HG03354 (cell line): ENCODE data around the gene RRP1.
A peak's percentile ranks its signal among the peaks of the same experiment; 100 is the strongest.

Experiments used
- ATAC-seq: cut with Tn5 transposase; IDR thresholded peaks from one replicate; pipeline ENCODE4 v1.9.1; 2021; ENCODE audit warnings: mild to moderate bottlenecking; ENCODE audit not compliant: unreplicated experiment, poor library complexity, severe bottlenecking

Gene RRP1, protein sequence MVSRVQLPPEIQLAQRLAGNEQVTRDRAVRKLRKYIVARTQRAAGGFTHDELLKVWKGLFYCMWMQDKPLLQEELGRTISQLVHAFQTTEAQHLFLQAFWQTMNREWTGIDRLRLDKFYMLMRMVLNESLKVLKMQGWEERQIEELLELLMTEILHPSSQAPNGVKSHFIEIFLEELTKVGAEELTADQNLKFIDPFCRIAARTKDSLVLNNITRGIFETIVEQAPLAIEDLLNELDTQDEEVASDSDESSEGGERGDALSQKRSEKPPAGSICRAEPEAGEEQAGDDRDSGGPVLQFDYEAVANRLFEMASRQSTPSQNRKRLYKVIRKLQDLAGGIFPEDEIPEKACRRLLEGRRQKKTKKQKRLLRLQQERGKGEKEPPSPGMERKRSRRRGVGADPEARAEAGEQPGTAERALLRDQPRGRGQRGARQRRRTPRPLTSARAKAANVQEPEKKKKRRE

DNA sequence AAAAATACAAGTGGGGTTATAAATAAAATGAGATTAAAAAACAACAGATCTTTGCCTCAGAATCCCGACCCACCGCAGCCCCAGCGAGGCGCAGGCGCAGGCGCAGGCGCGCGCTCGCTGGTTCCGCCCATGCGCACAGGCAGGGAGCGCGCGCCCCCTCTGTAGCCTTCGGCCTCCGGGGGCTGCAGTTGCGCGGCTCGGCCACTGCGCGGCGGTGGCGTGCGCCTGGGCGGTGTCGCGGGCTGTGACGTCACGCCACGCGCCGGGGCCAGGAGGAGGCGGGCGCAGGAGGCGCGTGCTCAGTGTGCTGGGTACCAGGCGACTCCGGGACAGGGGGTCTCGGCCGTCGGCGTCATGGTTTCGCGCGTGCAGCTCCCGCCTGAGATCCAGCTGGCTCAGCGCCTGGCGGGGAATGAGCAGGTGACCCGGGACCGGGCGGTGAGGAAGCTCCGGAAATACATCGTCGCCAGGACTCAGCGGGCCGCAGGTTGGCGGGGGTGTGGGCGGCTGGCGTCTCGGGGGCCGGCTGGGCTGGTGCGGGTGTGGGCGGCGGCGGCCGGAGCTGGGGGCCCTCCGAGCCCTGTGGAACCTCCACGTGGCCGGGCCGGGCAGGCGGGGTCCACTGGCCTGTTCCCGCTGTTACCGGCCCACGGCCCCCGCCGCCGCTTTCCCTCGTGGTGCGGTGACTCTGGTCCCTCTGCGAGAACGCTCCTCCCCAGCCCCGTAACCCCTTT is at the start of gene RRP1:
RRP1 (plus strand) TSS at position 302 of the 734 bp plus-strand sequence; CDS start at position 355, 53 bp downstream.
- peak; percentile 87 for ATAC-seq

DNA sequence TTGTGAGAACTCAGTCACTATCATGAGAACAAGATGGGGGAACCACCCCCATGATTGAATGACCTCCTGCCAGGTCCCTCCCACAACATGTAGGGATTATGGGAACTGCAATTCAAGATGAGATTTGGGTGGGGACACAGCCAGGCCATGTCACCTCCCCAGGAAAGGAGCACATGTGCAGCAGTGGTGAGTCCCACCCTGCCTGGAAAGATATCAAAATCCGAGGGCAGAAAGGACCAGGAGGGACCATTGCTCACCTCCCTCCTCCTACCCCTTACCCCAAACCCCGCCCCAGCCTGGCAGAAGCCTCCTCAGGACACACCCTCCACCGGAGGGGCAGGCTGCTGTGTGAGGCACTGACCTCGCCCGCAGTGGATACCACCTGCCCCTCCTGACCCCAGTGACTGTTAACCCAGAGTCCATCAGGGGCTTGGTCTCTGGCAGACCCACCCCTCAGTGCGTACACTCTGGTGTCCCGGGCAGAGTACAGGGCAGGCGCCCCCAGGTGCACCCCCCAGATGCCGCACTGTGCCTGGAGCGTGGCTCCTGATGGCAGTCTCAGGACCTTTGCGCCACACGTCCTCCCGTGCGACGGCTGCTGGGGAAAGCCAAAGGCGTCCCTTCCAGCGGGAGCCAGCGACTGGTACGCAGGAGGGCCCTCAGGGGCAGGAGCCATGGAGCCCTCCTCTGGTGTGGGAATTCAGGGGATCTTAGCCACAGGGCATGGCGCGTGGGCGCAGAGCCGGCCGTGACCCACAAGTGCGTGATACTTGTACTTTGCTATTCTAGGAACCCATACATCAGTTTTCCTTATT is 49.5 kb upstream of the RRP1 start:
- ATAC-seq, result no peak

DNA sequence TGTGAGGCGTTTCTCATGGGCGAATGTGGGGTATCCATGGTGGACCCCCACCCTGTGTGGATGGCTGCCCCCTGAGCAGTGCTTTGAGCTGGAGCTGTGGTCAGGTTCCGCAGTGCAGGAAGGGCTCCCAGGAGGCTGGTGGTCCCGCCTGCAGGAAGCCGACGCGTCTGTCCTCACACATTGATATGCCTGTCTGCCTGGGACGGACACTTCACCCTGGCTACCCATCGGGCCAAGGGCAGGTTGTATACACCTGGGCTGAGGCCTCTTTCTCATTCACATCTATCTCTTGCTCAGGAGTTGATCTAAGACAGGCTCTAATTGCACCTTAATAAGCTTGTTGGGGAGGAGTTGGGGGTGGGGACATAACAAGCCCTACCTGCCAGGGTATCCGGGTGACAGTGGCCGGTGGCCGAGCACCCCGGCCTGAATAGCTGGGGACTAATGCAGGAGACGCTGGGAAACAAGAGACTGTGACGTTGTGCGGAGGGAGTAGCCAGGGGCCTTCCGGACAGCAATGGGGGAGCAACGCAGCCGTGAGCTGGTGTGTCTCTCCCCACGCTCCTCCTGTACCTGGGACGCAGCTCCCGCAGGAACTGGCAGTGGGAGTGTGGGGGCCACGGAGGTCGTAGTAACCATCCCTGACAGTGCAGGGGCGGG is 48.8 kb upstream of the RRP1 start:
- no peak for ATAC-seq

GRCh38 chr21:43741423-43742096 is 47.8 kb upstream of the RRP1 start:
- no peak for ATAC-seq

GRCh38 chr21:43743947-43744346 is 45.4 kb upstream of the RRP1 start:
- no peak for ATAC-seq

- ATAC-seq, result no peak
Measured at GRCh38 chr21:43744725-43745124, 44.7 kb upstream of the RRP1 start.

DNA sequence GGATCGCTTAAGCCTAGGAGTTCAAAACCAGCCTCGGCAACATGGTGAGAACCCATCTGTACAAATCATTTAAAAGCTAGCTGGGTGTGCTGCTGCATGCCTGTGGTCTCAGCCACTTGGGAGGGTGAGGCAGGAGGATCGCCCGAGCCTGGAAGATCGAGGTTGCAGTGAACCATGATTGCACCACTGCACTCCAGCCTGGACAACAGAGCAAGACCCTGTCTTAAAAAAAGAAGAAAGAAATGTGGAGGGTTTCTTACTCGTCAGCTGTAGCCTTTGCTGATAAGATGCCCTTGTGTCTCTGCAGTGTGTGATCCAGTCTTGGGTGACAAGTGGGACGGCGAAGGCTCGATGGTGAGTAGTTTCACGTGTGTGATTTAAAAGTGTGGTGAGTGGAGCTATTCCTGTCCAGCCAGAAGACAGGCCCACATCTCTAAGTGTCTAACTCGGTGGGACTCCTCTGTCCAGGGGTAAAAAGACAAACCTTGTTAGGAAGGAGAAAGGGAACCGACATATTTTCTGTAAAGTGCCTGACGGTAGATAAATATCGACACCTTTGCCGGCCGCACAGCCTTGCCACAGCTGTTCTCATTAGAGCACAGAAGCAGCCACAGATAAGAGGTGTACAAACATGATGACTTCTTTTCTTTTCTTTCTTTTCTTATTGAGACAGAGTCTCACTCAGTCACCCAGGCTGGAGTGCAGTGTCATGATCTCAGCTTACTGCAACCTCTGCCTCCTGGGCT is 43.4 kb upstream of the RRP1 start:
- ATAC-seq, result no peak

DNA sequence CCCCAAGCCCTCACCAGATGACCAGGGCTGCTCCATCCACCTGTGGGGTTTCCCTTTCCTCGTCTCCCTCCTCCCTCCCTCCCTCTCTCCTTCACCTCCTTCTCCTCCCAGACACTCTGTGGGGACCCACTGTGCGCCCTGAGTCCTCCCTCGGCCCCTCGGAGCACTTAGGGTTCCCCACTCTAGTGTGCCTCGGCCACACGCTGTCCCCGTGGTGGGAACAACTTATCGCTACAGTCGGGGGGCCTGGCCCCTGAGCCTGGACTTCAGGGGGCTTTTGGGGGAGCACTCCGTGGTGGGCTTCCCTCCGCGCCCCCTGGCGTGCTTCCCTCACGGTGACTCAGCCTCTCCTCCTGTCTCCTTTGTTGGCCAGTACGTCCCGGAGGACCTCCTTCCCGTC is 40.8 kb upstream of the RRP1 start:
- ATAC-seq, result no peak

- no peak for ATAC-seq
Measured at GRCh38 chr21:43749651-43750262, 39.6 kb upstream of the RRP1 start.

GRCh38 chr21:43750339-43751033 is 38.9 kb upstream of the RRP1 start:
- no peak for ATAC-seq

GRCh38 chr21:43751955-43752591 is 37.3 kb upstream of the RRP1 start:
- no peak for ATAC-seq

GRCh38 chr21:43752758-43753438 is 36.5 kb upstream of the RRP1 start:
- ATAC-seq, result no peak

DNA sequence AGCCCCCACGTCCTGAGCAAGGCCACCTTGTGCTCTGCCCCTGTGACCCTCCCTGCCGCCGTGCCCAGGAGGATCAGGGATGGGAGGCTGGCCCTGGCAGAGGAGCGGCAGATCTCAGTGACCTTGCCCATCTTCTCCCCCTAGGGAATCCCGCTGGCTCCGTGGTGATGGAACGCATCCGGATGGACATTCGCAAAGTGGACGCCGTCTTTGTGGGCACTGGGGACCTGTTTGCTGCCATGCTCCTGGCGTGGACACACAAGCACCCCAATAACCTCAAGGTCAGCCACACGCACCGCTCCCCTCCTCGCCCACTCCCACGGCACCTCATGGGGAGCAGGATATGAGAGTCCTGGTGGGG is 36.0 kb upstream of the RRP1 start:
- ATAC-seq, result no peak

DNA sequence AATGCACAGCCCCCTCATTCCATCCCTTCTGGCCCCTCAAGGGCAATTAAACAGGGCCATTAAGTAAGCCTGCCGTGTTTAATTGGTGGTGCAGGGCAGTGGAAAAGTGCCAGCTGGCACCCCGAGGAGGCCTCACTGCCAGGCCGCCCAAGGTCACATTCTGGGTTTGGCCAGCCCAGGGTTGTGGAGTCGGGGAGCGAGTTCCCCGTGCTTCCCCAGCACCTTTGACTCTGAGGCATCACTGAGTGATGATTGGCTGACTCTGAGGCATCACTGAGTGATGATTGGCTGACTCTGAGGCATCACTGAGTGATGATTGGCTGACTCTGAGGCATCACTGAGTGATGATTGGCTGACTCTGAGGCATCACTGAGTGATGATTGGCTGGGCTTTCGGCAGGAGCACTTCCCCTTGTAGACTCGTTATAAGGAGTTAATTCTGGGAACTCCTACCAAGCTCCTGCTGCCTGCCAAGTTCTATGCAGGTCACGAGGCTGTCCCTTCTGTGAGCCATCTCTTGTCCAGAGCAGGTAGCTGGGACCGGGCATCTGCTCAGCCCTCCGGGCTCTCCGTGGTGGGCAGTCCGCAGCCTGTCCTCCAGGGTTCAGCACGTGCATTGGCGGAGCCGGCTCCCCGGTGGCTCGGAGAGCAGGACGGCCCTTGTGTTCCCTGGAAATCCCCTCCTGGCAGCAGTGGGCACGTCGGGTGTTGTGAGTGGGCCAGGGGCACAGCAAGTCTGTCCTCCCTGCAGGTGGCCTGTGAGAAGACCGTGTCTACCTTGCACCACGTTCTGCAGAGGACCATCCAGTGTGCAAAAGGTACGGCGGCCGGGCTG is 34.2 kb upstream of the RRP1 start:
- ATAC-seq, result no peak

DNA sequence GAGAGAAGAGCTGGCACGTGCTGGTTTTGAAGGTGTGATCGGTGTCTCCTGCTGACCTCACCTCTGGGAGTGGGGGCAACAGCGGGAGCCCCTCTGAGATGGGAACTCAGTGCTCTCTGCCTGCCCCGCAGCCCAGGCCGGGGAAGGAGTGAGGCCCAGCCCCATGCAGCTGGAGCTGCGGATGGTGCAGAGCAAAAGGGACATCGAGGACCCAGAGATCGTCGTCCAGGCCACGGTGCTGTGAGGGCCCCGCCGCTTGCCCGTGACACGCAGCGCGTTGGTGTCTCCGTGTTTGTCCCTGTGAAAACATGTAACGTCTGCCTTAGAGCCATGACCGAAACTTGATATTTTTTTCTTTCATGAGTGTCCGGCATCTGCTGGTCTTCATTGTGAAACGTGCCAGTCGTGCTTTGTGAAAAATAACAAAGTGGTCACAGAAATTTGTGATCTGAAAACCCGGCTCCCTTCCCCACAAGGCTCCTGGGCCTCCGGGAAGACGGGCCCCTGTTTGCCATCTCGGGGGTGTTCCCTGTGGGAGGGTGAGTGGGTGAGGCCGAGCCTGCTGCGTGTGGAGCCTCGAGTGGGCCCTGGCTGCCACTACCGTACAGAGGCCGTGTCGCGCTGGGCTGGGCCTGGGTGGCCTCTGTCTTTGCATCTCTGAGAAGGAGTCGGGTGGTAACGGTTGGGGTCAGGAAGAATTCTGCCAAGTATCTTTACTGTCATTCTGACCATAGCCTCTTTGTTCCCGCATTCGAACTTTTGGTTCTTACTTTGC is 33.4 kb upstream of the RRP1 start:
- no peak for ATAC-seq
